Stimulated activated CD8-positive, alpha-beta memory T cell treated with anti-CD3 and anti-CD28 coated beads, Interleukin-7, amount 100 ng/mL, for 4 hours (primary cell): ENCODE results near the gene ZC3H12D.

Experiments
- DNase-seq, 2 donors: peaks; one replicate each; pipeline ENCODE4 v3.0.0-alpha.2; 2020; ENCODE audit warnings: low read depth in 2 of 2

The ZC3H12D gene

DNA sequence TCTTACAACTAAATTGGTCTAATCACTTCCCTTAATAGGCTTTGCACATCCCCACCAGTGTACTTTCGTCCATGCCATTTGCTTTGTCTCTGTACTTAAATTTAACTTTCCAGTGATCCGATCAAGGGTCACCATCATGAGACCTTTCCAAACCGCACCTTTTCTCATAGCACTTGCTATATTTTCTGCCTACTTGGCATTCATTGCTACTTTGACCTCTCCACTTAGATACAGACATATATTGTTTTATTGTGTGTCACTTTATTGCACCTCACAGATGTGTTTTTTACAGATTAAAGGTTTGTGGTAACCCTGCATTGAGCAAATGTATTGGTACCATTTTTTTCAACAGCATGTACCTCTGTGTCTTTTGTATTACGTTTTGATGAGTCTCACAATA, 70.0 kb downstream of the ZC3H12D start:
- no peak for DNase-seq

GRCh38 chr6:149414009-149414408, 70.8 kb downstream of the ZC3H12D start:
- no peak for DNase-seq

- DNase-seq, result no peak
These were observed 74.3 kb downstream of the ZC3H12D start for GRCh38 chr6:149410557-149410956.

GRCh38 chr6:149409617-149410016, 75.2 kb downstream of the ZC3H12D start:
- no peak for DNase-seq

GRCh38 chr6:149405823-149406765, 78.7 kb downstream of the ZC3H12D start:
- DNase-seq, result no peak

- DNase-seq, result no peak
These were observed 81.3 kb downstream of the ZC3H12D start for GRCh38 chr6:149403534-149403933.

GRCh38 chr6:149400050-149400449, 84.8 kb downstream of the ZC3H12D start, which contains the start of gene SUMO4:
SUMO4 (plus strand) TSS chr6:149400262; CDS start chr6:149400392, 130 bp downstream.
- DNase-seq, result no peak

- no peak for DNase-seq
These were observed 87.4 kb downstream of the ZC3H12D start for GRCh38 chr6:149397384-149397783.
